ENCODE measurements around the gene CDKAL1. TPM values are rescaled to one million over a fixed set of nuclear protein-coding genes. Genes with fewer than 3 reads are reported as not detected.

Gene CDKAL1
- total RNA-seq, 1 donor from 2014 or later: 9.6 TPM

- H3K36me3 Mint-ChIP-seq (ENCODE audit: low read depth): no peaks in the 10 kb centered on the region
- no peak for TF ChIP-seq CTCF (IDR thresholded peaks at IDR 0.05)
- H3K4me3 Mint-ChIP-seq (ENCODE audit: unreplicated experiment): no peak overlapping the region
- no peaks in the 10 kb centered on the region for H3K9me3 Mint-ChIP-seq (ENCODE audit: low read depth)
- H3K27me3 Mint-ChIP-seq (ENCODE audit: low read depth): no peaks in the 10 kb centered on the region
- H3K27ac Mint-ChIP-seq (ENCODE audit: unreplicated experiment): no peak overlapping the region
- no peak for DNase-seq (ENCODE audit: low spot score)
- H3K4me1 Mint-ChIP-seq (ENCODE audit: low read depth): peaks cover 15% of the 10 kb centered on the region
Measured at GRCh38 chr6:21133901-21134300, 599.6 kb downstream of the CDKAL1 start.

GRCh38 chr6:21134356-21134755 is 600.1 kb downstream of the CDKAL1 start:
- no peaks in the 10 kb centered on the region for H3K9me3 Mint-ChIP-seq (ENCODE audit: low read depth)
- H3K4me3 Mint-ChIP-seq (ENCODE audit: unreplicated experiment): no peak overlapping the region
- no peak for DNase-seq (ENCODE audit: low spot score)
- H3K27me3 Mint-ChIP-seq (ENCODE audit: low read depth): no peaks in the 10 kb centered on the region
- no peaks in the 10 kb centered on the region for H3K36me3 Mint-ChIP-seq (ENCODE audit: low read depth)
- peaks cover 15% of the 10 kb centered on the region for H3K4me1 Mint-ChIP-seq (ENCODE audit: low read depth)
- H3K27ac Mint-ChIP-seq (ENCODE audit: unreplicated experiment): no peak overlapping the region
- no peak for TF ChIP-seq CTCF (IDR thresholded peaks at IDR 0.05)

GRCh38 chr6:21135484-21136013 is 601.3 kb downstream of the CDKAL1 start:
- no peak for TF ChIP-seq CTCF (IDR thresholded peaks at IDR 0.05)
- Mint-ChIP-seq H3K36me3 (ENCODE audit: low read depth) (peaks cover 2% of the 10 kb centered on the region), H3K4me1 (ENCODE audit: low read depth) (peaks cover 15% of the 10 kb centered on the region), H3K27ac (ENCODE audit: unreplicated experiment) (no peak overlapping the region), H3K4me3 (ENCODE audit: unreplicated experiment) (no peak overlapping the region), H3K9me3 (ENCODE audit: low read depth) (no peaks in the 10 kb centered on the region), H3K27me3 (ENCODE audit: low read depth) (no peaks in the 10 kb centered on the region)
- no peak for DNase-seq (ENCODE audit: low spot score)

- H3K36me3 Mint-ChIP-seq (ENCODE audit: low read depth): peaks cover 6% of the 10 kb centered on the region
- H3K27ac Mint-ChIP-seq (ENCODE audit: unreplicated experiment): no peak overlapping the region
- peaks cover 11% of the 10 kb centered on the region for H3K4me1 Mint-ChIP-seq (ENCODE audit: low read depth)
- TF ChIP-seq CTCF (IDR thresholded peaks at IDR 0.05): no peak
- no peak overlapping the region for H3K4me3 Mint-ChIP-seq (ENCODE audit: unreplicated experiment)
- no peaks in the 10 kb centered on the region for H3K9me3 Mint-ChIP-seq (ENCODE audit: low read depth)
- no peaks in the 10 kb centered on the region for H3K27me3 Mint-ChIP-seq (ENCODE audit: low read depth)
- DNase-seq (ENCODE audit: low spot score): no peak
Measured at GRCh38 chr6:21137700-21138335, 603.6 kb downstream of the CDKAL1 start.

GRCh38 chr6:21138336-21139069 is 604.2 kb downstream of the CDKAL1 start:
- H3K9me3 Mint-ChIP-seq (ENCODE audit: low read depth): no peaks in the 10 kb centered on the region
- H3K4me1 Mint-ChIP-seq (ENCODE audit: low read depth): peaks cover 5% of the 10 kb centered on the region
- TF ChIP-seq CTCF (IDR thresholded peaks at IDR 0.05): no peak
- no peaks in the 10 kb centered on the region for H3K27me3 Mint-ChIP-seq (ENCODE audit: low read depth)
- peaks cover 6% of the 10 kb centered on the region for H3K36me3 Mint-ChIP-seq (ENCODE audit: low read depth)
- DNase-seq (ENCODE audit: low spot score): no peak
- H3K27ac Mint-ChIP-seq (ENCODE audit: unreplicated experiment): no peak overlapping the region
- no peak overlapping the region for H3K4me3 Mint-ChIP-seq (ENCODE audit: unreplicated experiment)
